Caco-2 (cell line): Measurements from ENCODE around the gene ITGB4. TPM values are rescaled to one million over a fixed set of nuclear protein-coding genes. Genes with fewer than 3 reads are reported as not detected.

Experiments
- BruUV-seq: library from RNA; stranded (reverse); fragments of 400-500 nt; replicated peaks from 2 replicates; lab custom pipeline; 2021; lab: Mats Ljungman, UMichigan
- CTCF ChIA-PET: fragments of 300-600 bp; sonication (Branson Sonifier 250); formaldehyde crosslinking; loops from one replicate; lab custom pipeline; 2022; ENCODE audit warnings: antibody characterized with exemption; lab: Charles Lee
- POLR2A ChIA-PET: fragments of 300-600 bp; sonication (Branson Sonifier 250); formaldehyde crosslinking; loops from one replicate; lab custom pipeline; 2022; ENCODE audit warnings: antibody characterized with exemption; lab: Charles Lee
- DNase-seq, 2 experiments: peaks; one replicate each; pipeline versions ENCODE4 v3.0.0 to v3.0.0-alpha.2; 2020 to 2022
- H3K27me3 ChIP-seq: replicated peaks from 2 replicates; pipeline ENCODE4 v1.6.0; 2011; ENCODE audit warnings: low read length; ENCODE audit not compliant: control insufficient read depth, insufficient read depth
- H3K36me3 ChIP-seq: 2 replicates; pipeline ENCODE4 v1.5.1; 2011; ENCODE audit warnings: low read length; ENCODE audit not compliant: control insufficient read depth, insufficient read depth
- H3K4me1 ChIP-seq: fragments of 250-450 bp; sonication (Bioruptor Pico); 2 replicates; pipeline ENCODE4 v1.5.1; 2020; ENCODE audit warnings: mild to moderate bottlenecking
- H3K4me3 ChIP-seq: 2 replicates; pipeline ENCODE4 v1.5.1; 2011; ENCODE audit warnings: low read depth, mild to moderate bottlenecking, control low read depth, low read length
- H3K9me3 ChIP-seq: fragments of 250-450 bp; sonication (Bioruptor Pico); 2 replicates; pipeline ENCODE4 v1.5.1; 2020; ENCODE audit warnings: mild to moderate bottlenecking, moderate library complexity
- H3K27ac Mint-ChIP-seq: one replicate; pipeline ENCODE4 v1.8.0; 2022; ENCODE audit warnings: mixed read lengths; ENCODE audit not compliant: unreplicated experiment
- H3K27me3 Mint-ChIP-seq: one replicate; pipeline ENCODE4 v1.8.0; 2022; ENCODE audit warnings: mixed read lengths; ENCODE audit not compliant: insufficient read depth, unreplicated experiment
- H3K36me3 Mint-ChIP-seq: one replicate; pipeline ENCODE4 v1.8.0; 2022; ENCODE audit warnings: mild to moderate bottlenecking, mixed read lengths; ENCODE audit not compliant: insufficient read depth, unreplicated experiment
- H3K4me1 Mint-ChIP-seq: one replicate; pipeline ENCODE4 v1.8.0; 2022; ENCODE audit warnings: low read depth, mixed read lengths; ENCODE audit not compliant: unreplicated experiment
- H3K4me3 Mint-ChIP-seq: one replicate; pipeline ENCODE4 v1.8.0; 2022; ENCODE audit warnings: mild to moderate bottlenecking, moderate library complexity, mixed read lengths; ENCODE audit not compliant: unreplicated experiment
- H3K9me3 Mint-ChIP-seq: one replicate; pipeline ENCODE4 v1.8.0; 2022; ENCODE audit warnings: mixed read lengths; ENCODE audit not compliant: unreplicated experiment
- intact Hi-C: fragments of 100-400 bp; cut with micrococcal nuclease; formaldehyde crosslinking; loops from one replicate; pipeline ENCODE4 v1.10.0; 2022; ENCODE audit not compliant: unreplicated experiment
- total RNA-seq: library from RNA; stranded (reverse); gene quantifications from 2 replicates; pipeline ENCODE4 v1.2.3, GENCODE V29; 2022
- TF ChIP-seq, protein P1 (sequence below), 2 experiments: fragments of 200-600 bp in 1 of 2; IDR thresholded peaks; 1 replicate in 1 of 2; 2 replicates in 1 of 2; pipeline versions ENCODE4 v1.5.1 to v1.8.0; 2011 to 2022; ENCODE audit warnings: antibody characterized with exemption in 1 of 2, control low read depth in 1 of 2, inconsistent platforms in 1 of 2, low read depth in 1 of 2, low read length in 1 of 2, mild to moderate bottlenecking in 1 of 2, moderate library complexity in 1 of 2; ENCODE audit not compliant: insufficient read depth in 1 of 2, severe bottlenecking in 1 of 2, unreplicated experiment in 1 of 2

ITGB4 gene
- total RNA-seq, 1 experiment from 2014 or later = 50.8 TPM

DNA sequence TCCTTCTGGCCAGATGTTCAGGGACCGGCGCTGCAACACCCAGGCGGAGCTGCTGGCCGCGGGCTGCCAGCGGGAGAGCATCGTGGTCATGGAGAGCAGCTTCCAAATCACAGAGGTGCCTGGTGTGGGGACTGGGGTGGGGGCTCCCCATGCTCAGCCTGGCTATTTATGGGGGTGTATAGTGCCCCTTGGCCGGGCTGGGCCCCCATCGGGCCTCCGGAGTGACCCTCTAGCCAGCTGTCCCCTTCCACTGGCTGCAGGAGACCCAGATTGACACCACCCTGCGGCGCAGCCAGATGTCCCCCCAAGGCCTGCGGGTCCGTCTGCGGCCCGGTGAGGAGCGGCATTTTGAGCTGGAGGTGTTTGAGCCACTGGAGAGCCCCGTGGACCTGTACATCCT is 6.1 kb downstream of the ITGB4 start:
- Mint-ChIP-seq H3K4me3 (no peak overlapping the region), H3K36me3 (peaks cover 15% of the 10 kb centered on the region), H3K27ac (no peak overlapping the region), H3K27me3 (no peaks in the 10 kb centered on the region), H3K9me3 (no peaks in the 10 kb centered on the region), H3K4me1 (peaks cover 13% of the 10 kb centered on the region)
- no peak for DNase-seq
- TF ChIP-seq, protein P1, sequence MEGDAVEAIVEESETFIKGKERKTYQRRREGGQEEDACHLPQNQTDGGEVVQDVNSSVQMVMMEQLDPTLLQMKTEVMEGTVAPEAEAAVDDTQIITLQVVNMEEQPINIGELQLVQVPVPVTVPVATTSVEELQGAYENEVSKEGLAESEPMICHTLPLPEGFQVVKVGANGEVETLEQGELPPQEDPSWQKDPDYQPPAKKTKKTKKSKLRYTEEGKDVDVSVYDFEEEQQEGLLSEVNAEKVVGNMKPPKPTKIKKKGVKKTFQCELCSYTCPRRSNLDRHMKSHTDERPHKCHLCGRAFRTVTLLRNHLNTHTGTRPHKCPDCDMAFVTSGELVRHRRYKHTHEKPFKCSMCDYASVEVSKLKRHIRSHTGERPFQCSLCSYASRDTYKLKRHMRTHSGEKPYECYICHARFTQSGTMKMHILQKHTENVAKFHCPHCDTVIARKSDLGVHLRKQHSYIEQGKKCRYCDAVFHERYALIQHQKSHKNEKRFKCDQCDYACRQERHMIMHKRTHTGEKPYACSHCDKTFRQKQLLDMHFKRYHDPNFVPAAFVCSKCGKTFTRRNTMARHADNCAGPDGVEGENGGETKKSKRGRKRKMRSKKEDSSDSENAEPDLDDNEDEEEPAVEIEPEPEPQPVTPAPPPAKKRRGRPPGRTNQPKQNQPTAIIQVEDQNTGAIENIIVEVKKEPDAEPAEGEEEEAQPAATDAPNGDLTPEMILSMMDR (IDR thresholded peaks at IDR 0.05; ENCODE audit: insufficient read depth in 1 of 2, low read depth in 1 of 2, low read length in 1 of 2, severe bottlenecking in 1 of 2, unreplicated experiment in 1 of 2) = no peak
- Histone ChIP-seq H3K9me3 (no peaks in the 10 kb centered on the region), H3K4me3 (no peak overlapping the region), H3K4me1 (peaks cover 16% of the 10 kb centered on the region), H3K36me3 (peaks cover 2% of the 10 kb centered on the region; the same call in 1 of the 2 replicates), H3K27me3 (no peaks in the 10 kb centered on the region)
- BruUV-seq = no TSS peak
- intact Hi-C loops = no loop called here
- CTCF ChIA-PET = interaction anchor here (1.3 kb wide), 1 partner anchor 21 kb away, joined by 4 read pairs; no protein-coding TSS in a partner anchor
- POLR2A ChIA-PET = no interaction called here

DNA sequence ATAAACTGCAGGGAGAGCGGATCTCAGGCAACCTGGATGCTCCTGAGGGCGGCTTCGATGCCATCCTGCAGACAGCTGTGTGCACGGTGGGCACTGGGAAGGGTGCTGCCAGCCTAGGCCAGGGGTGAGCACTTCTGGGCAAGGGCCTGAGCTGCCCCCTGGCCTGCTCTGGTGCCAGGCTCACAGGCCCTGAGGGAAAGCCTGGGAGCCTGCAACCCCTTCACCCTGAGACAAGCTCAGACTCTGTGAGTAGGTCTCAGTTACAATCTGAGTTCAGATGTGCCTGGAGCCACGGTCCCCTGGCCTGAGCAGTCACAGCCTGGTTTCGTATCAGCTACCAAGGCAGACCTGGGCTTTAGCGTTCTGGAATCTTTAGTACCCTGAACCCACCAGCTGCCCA is 8.1 kb downstream of the ITGB4 start:
- Histone ChIP-seq H3K9me3 (no peaks in the 10 kb centered on the region), H3K4me1 (no peaks in the 10 kb centered on the region), H3K4me3 (no peak overlapping the region), H3K36me3 (peaks cover 2% of the 10 kb centered on the region; the same call in 1 of the 2 replicates), H3K27me3 (no peaks in the 10 kb centered on the region)
- intact Hi-C loops = no loop called here
- DNase-seq = no peak
- BruUV-seq = no TSS peak
- Mint-ChIP-seq H3K27me3 (no peaks in the 10 kb centered on the region), H3K27ac (no peak overlapping the region), H3K36me3 (peaks cover 6% of the 10 kb centered on the region), H3K9me3 (no peaks in the 10 kb centered on the region), H3K4me1 (no peaks in the 10 kb centered on the region), H3K4me3 (no peak overlapping the region)
- ChIA-PET POLR2A (interaction anchor here (0.6 to 1.2 kb wide), 2 partner anchors 51 to 274 kb away, joined by 3 to 7 read pairs; a partner anchor contains a TSS), CTCF (interaction anchor here (0.9 kb wide), 1 partner anchor 8 kb away, joined by 4 read pairs; the partner anchor contains the start of gene ITGB4)
- TF ChIP-seq, protein P1 (IDR thresholded peaks at IDR 0.05; ENCODE audit: insufficient read depth in 1 of 2, low read depth in 1 of 2, low read length in 1 of 2, severe bottlenecking in 1 of 2, unreplicated experiment in 1 of 2) = no peak

DNA sequence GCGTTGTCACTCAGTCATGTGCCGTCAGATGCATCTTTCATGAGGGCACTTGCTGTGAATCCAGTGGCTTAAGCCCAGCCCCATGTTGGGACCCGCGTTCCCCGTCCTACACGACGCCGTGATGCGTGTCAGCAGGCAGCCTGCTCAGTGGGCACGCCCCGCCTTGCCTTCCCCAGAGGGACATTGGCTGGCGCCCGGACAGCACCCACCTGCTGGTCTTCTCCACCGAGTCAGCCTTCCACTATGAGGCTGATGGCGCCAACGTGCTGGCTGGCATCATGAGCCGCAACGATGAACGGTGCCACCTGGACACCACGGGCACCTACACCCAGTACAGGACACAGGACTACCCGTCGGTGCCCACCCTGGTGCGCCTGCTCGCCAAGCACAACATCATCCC is 8.8 kb downstream of the ITGB4 start:
- Mint-ChIP-seq H3K9me3 (no peaks in the 10 kb centered on the region), H3K27me3 (no peaks in the 10 kb centered on the region), H3K27ac (no peak overlapping the region), H3K36me3 (peaks cover 6% of the 10 kb centered on the region), H3K4me1 (no peaks in the 10 kb centered on the region), H3K4me3 (no peak overlapping the region)
- no peaks in the 10 kb centered on the region for H3K9me3 ChIP-seq
- peaks cover 2% of the 10 kb centered on the region; the same call in 1 of the 2 replicates for H3K36me3 ChIP-seq
- TF ChIP-seq, protein P1 (IDR thresholded peaks at IDR 0.05; ENCODE audit: insufficient read depth in 1 of 2, low read depth in 1 of 2, low read length in 1 of 2, severe bottlenecking in 1 of 2, unreplicated experiment in 1 of 2) = no peak
- ChIA-PET CTCF (interaction anchor here (0.9 to 1.8 kb wide), 2 partner anchors 9 kb away, joined by 4 read pairs; partner anchors contain the start of gene ITGB4), POLR2A (interaction anchor here (1.2 kb wide), 1 partner anchor 50 kb away, joined by 3 read pairs; a partner anchor contains a TSS)
- intact Hi-C loops = no loop called here
- no peak overlapping the region for H3K4me3 ChIP-seq
- no peaks in the 10 kb centered on the region for H3K27me3 ChIP-seq
- H3K4me1 ChIP-seq = no peaks in the 10 kb centered on the region
- no peak for DNase-seq
- BruUV-seq = no TSS peak
